Activated CD4-positive, alpha-beta memory T cell treated with anti-CD3 and anti-CD28 coated beads for 36 hours (primary cell): ENCODE results near the gene CCDC142. TPM values are rescaled to one million over a fixed set of nuclear protein-coding genes. Genes with fewer than 3 reads are reported as not detected.
"Not testable (repeated sequence)": the region's sequence is repeated elsewhere in the genome, so short reads cannot be mapped to it uniquely, and the experiment has no call there.

Experiments
- CTCF ChIA-PET: fragments of 350-600 bp; sonication (Branson Sonifier 250); formaldehyde crosslinking; loops from one replicate; lab custom pipeline; 2021; ENCODE audit warnings: antibody characterized with exemption, inconsistent platforms; lab: Charles Lee
- POLR2A ChIA-PET: fragments of 350-600 bp; sonication (Branson Sonifier 250); formaldehyde crosslinking; loops from one replicate; lab custom pipeline; 2021; ENCODE audit warnings: antibody characterized with exemption; lab: Charles Lee
- DNase-seq: peaks from one replicate; pipeline ENCODE4 v3.0.0-alpha.2; 2020
- H3K27ac Mint-ChIP-seq: one replicate; pipeline ENCODE4 v1.8.0; 2021; ENCODE audit warnings: mixed read lengths
- H3K27me3 Mint-ChIP-seq: one replicate; pipeline ENCODE4 v1.8.0; 2021; ENCODE audit warnings: mixed read lengths
- H3K36me3 Mint-ChIP-seq: one replicate; pipeline ENCODE4 v1.8.0; 2021; ENCODE audit warnings: mixed read lengths
- H3K4me1 Mint-ChIP-seq: one replicate; pipeline ENCODE4 v1.8.0; 2021; ENCODE audit warnings: low read depth, mixed read lengths
- H3K4me3 Mint-ChIP-seq: one replicate; pipeline ENCODE4 v1.8.0; 2021; ENCODE audit warnings: mild to moderate bottlenecking, mixed read lengths
- H3K9me3 Mint-ChIP-seq: one replicate; pipeline ENCODE4 v1.8.0; 2021; ENCODE audit warnings: mixed read lengths
- intact Hi-C: fragments of 100-400 bp; cut with micrococcal nuclease; formaldehyde crosslinking; loops from one replicate; pipeline ENCODE4 v1.15.1; 2023
- total RNA-seq, 2 experiments: library from RNA; stranded (reverse); gene quantifications; one replicate each; pipeline ENCODE4 v1.2.3, GENCODE V29; 2021

CCDC142 gene
- total RNA-seq, 2 experiments from 2014 or later, result 10.1 to 10.8 TPM

DNA sequence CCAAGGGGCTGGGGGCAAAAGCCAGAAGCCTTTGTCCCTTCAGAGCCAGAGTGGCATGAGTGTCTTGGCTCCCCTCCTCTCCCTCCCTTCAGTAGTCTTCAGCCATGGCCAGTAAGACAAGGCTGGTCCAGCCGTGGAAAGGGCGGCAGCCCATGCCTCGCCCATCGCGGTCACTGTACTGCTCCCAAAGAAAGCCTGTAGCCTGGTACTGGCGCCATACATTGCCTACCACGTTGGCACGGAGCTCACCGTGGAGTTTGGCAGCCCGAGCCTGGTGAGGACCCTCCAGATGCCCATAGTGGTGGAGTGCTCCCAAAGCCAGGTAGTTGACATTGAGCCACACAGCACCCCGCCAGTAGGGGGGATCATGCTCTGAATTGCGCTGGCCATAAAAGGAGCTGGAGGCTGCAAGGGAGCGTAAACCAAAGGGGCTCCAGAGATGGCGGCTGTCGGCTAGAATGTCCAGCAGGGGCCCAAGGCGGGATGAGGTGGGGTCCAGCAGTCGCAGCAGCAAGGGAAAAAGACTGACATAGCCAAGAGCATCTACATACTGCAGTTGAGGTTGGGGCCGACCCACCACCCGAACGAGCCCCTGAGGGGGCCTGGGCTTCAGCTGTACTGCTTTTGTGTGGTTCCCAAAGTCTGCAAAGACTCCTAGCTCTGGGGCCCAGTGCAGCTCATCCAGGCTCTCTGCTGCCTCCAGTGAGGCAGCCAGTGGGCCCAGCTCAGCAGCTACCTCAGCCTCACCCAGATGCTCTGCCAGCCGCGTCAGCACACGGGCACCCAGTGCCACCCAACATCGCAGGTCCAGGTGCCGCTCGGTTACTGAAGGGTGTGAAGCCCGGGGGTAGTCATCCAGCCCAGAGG lies 21.4 kb downstream of the CCDC142 start:
- peaks cover 2% of the 10 kb centered on the region for H3K27me3 Mint-ChIP-seq
- ChIA-PET POLR2A (no interaction called here), CTCF (interaction anchor here (0.7 kb wide), 1 partner anchor 67 kb away, joined by 3 read pairs; no protein-coding TSS in a partner anchor)
- peak overlapping the region; percentile 38 for H3K27ac Mint-ChIP-seq
- DNase-seq, result no peak
- H3K4me1 Mint-ChIP-seq, result peaks cover 44% of the 10 kb centered on the region
- H3K4me3 Mint-ChIP-seq, result no peak overlapping the region
- peaks cover 19% of the 10 kb centered on the region for H3K36me3 Mint-ChIP-seq
- H3K9me3 Mint-ChIP-seq, result no peaks in the 10 kb centered on the region
- intact Hi-C loops, result no loop called here

DNA sequence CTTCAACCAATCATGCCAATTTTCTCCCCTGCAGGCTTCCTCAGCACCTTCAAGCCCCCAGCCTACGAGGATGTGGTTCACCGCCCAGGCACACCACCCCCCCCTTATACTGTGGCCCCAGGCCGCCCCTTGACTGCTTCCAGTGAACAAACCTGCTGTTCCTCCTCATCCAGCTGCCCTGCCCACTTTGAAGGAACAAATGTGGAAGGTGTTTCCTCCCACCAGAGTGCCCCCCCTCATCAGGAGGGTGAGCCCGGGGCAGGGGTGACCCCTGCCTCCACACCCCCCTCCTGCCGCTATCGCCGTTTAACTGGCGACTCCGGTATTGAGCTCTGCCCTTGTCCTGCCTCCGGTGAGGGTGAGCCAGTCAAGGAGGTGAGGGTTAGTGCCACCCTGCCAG lies 22.6 kb downstream of the CCDC142 start:
- Mint-ChIP-seq H3K4me3 (peak overlapping the region; percentile 87), H3K36me3 (peaks cover 19% of the 10 kb centered on the region), H3K4me1 (peaks cover 54% of the 10 kb centered on the region)
- H3K27me3 Mint-ChIP-seq, CTCF ChIA-PET, DNase-seq, H3K9me3 Mint-ChIP-seq, H3K27ac Mint-ChIP-seq, intact Hi-C loops: not testable (repeated sequence)
- POLR2A ChIA-PET, result interaction anchor here (2.5 to 3.2 kb wide), 2 partner anchors 12 to 21 kb away, joined by 19 to 20 read pairs; partner anchors contain the start of genes CCDC142, MRPL53 and TTC31

DNA sequence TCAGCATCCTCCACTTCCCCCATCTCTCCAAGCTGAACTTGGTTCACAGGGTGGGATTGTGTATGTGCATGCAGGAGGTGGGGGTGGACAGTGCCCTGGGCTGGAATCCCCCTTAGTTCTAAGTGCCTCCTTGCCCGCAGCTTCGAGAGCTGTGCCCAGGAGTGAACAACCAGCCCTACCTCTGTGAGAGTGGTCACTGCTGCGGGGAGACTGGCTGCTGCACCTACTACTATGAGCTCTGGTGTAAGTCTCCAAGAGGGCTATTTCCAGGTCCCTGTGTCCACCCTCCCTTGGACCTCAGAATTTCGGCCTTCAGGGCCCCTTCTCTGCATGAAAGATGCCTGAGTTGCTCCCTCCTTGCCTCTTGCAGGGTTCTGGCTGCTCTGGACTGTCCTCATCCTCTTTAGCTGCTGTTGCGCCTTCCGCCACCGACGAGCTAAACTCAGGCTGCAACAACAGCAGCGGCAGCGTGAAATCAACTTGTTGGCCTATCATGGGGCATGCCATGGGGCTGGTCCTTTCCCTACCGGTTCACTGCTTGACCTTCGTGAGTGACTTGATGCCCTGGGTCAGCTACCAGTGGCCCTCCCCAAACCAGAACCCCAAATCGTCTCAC lies 23.2 kb downstream of the CCDC142 start:
- intact Hi-C loops, result loop anchor here (10.0 kb wide), 1 partner anchor 1225 kb away; the partner anchor contains the start of genes CCT7 and PRADC1
- ChIA-PET POLR2A (interaction anchor here (0.6 to 3.2 kb wide), 7 partner anchors 9 to 71 kb away, joined by 3 to 20 read pairs (median 6); partner anchors contain the start of genes AUP1, CCDC142, DQX1 and HTRA2), CTCF (interaction anchor here (3.2 kb wide), 1 partner anchor 23 kb away, joined by 17 read pairs; the partner anchor contains the start of genes CCDC142 and TTC31)
- not testable (repeated sequence) for DNase-seq, H3K9me3 Mint-ChIP-seq, H3K27me3 Mint-ChIP-seq
- peak overlapping the region; percentile 87 for H3K4me3 Mint-ChIP-seq
- peak overlapping the region; percentile 74 for H3K27ac Mint-ChIP-seq
- H3K36me3 Mint-ChIP-seq, result peaks cover 20% of the 10 kb centered on the region
- H3K4me1 Mint-ChIP-seq, result peaks cover 58% of the 10 kb centered on the region

DNA sequence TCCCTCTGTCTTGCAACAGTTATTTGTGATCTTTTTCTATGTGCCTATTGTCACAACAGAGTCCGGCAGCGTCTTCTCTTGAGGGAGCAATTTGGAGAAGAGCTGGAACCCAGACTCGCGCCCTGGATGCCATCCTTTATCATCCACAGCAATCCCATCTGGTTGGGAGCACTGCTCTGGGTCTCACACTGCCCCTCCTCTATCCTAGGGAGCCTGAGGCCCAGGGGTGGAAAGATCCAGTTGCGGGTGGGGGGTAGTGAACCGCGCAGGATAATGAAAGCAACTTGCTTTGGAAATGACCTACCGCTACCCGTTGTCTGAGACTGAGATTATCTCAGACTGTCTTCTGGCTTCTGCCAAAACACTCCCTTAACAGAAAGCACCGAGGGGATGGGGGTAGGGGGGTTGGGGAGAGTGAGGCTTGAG lies 23.8 kb downstream of the CCDC142 start:
- CTCF ChIA-PET, result interaction anchor here (0.9 to 3.6 kb wide), 6 partner anchors 8 to 72 kb away, joined by 5 to 19 read pairs (median 8); partner anchors contain the start of genes CCDC142, HTRA2, MRPL53 and TTC31
- peaks cover 58% of the 10 kb centered on the region for H3K4me1 Mint-ChIP-seq
- POLR2A ChIA-PET, result interaction anchor here (1.1 to 3.2 kb wide), 7 partner anchors 10 to 72 kb away, joined by 3 to 20 read pairs (median 10); partner anchors contain the start of genes AUP1, C2orf81, CCDC142 and DQX1
- peaks cover 2% of the 10 kb centered on the region for H3K27me3 Mint-ChIP-seq
- peak overlapping the region; percentile 87 for H3K4me3 Mint-ChIP-seq
- H3K9me3 Mint-ChIP-seq, result no peaks in the 10 kb centered on the region
- H3K27ac Mint-ChIP-seq, result peak overlapping the region; percentile 99
- intact Hi-C loops, result loop anchor here (1.0 to 10.0 kb wide), 6 partner anchors 13 to 1224 kb away; partner anchors contain the start of genes AUP1, CCT7, HTRA2 and MRPL53
- H3K36me3 Mint-ChIP-seq, result peaks cover 20% of the 10 kb centered on the region
- DNase-seq, result peak; percentile 46

DNA sequence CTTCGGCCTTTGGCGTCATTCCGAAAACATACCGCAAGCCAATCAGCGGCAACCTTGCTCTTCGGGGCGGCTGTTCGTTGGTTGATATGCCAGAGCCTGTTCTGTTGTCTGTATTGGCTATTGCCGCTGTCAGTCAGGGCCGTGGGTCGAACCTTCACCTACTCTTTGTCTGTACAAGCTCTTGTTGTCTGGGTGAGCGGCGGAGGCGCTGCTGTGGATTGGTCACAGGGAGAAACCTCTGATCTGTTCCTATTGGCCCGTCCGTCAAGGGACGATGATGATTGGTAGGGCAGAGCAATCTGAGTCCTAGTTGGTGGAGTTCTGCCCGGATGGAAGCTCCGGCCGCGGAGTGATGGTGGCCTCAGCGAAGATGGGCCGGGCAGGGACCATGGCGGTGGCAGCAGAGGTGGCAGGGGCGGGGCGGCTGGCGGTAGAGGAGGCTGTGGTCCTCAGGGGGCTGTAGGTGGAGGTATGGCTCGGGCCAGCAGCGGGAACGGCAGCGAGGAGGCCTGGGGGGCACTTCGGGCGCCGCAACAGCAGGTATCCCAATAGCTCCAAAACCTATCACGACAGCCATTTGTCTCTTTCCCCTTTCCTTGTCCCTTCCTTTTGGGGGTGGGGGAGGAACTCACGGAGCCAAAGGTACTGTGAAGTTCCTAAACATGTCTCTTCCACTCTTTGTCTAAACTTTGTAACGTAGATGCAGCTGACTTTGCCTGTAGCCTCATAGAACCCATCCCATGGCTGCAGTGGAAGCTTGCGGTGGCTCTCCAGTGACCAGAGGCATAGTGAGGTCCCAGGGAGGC lies 24.5 kb downstream of the CCDC142 start, which contains the start of gene WBP1:
TSS of gene WBP1 (plus strand) at position 307 of the 806 bp plus-strand sequence. CDS start at position 472, 165 bp downstream.
- POLR2A ChIA-PET, result interaction anchor here (0.9 to 3.2 kb wide), 8 partner anchors 10 to 254 kb away, joined by 3 to 20 read pairs (median 8); partner anchors contain the start of genes AUP1, C2orf81, CCDC142 and DQX1
- CTCF ChIA-PET, result interaction anchor here (0.9 to 3.6 kb wide), 6 partner anchors 8 to 73 kb away, joined by 5 to 19 read pairs (median 8); partner anchors contain the start of genes CCDC142, HTRA2, MRPL53 and TTC31
- Mint-ChIP-seq H3K27me3 (peaks cover 2% of the 10 kb centered on the region), H3K9me3 (no peaks in the 10 kb centered on the region), H3K4me1 (peaks cover 55% of the 10 kb centered on the region), H3K36me3 (peaks cover 20% of the 10 kb centered on the region), H3K4me3 (peak within 1 kb of the TSS; percentile 87), H3K27ac (peak within 1 kb of the TSS; percentile 99)
- intact Hi-C loops, result loop anchor here (1.0 to 10.0 kb wide), 6 partner anchors 14 to 1224 kb away; partner anchors contain the start of genes AUP1, CCT7, HTRA2 and MRPL53
- peak; percentile 100 for DNase-seq

DNA sequence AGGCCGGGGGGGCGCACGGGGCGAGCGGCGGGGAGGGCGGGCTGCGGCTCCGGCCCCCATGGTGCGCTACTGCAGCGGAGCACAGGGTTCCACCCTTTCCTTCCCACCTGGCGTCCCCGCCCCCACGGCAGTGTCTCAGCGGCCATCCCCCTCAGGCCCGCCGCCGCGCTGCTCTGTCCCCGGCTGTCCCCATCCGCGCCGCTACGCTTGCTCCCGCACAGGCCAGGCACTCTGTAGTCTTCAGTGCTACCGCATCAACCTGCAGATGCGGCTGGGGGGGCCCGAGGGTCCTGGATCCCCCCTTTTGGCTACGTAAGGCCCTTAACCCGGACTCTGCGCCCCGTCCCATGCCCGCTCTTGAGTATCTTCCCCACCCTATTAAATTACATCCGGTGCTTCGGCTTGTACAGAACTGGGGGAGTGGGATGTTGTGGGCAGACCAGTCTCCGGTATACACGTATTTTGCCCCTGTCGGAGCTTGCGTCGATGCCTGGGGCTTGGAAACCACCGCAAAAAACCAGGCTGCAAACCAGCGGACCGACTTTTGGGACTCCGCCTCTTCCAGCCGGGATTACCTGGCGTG lies 25.2 kb downstream of the CCDC142 start:
- POLR2A ChIA-PET, result interaction anchor here (0.9 to 3.2 kb wide), 6 partner anchors 14 to 253 kb away, joined by 3 to 20 read pairs (median 12); partner anchors contain the start of genes AUP1, C2orf81, CCDC142 and HTRA2
- CTCF ChIA-PET, result interaction anchor here (0.9 to 3.6 kb wide), 4 partner anchors 9 to 74 kb away, joined by 5 to 19 read pairs (median 14); partner anchors contain the start of genes CCDC142, HTRA2 and TTC31
- peak; percentile 89 for DNase-seq
- intact Hi-C loops, result loop anchor here (1.0 to 10.0 kb wide), 7 partner anchors 8 to 1223 kb away; partner anchors contain the start of genes AUP1, CCT7, HTRA2 and MOGS
- H3K36me3 Mint-ChIP-seq, result peaks cover 13% of the 10 kb centered on the region
- peak overlapping the region; percentile 99 for H3K27ac Mint-ChIP-seq
- H3K9me3 Mint-ChIP-seq, result no peaks in the 10 kb centered on the region
- H3K4me1 Mint-ChIP-seq, result peaks cover 55% of the 10 kb centered on the region
- peaks cover 2% of the 10 kb centered on the region for H3K27me3 Mint-ChIP-seq
- peak overlapping the region; percentile 87 for H3K4me3 Mint-ChIP-seq

DNA sequence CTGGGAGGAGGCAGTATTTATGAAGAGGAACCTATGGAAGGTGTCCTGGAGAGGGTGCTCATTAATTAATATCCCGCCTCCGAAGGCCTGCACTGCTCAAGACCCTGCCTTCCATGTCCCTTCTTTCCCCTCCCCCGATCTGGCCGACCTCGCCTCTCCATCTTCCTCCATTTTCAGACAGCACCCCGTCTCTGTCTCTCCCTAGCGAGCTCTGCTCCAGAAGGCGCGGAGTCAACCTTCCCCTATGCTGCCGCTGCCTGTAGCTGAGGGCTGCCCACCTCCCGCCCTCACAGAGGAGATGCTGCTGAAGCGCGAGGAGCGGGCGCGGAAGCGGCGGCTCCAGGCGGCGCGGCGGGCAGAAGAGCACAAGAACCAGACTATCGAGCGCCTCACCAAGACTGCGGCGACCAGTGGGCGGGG lies 25.7 kb downstream of the CCDC142 start:
- H3K4me3 Mint-ChIP-seq, result peak overlapping the region; percentile 87
- peak overlapping the region; percentile 99 for H3K27ac Mint-ChIP-seq
- peaks cover 13% of the 10 kb centered on the region for H3K36me3 Mint-ChIP-seq
- DNase-seq, result no peak
- intact Hi-C loops, result loop anchor here (1.0 to 10.0 kb wide), 2 partner anchors 8 to 1222 kb away; partner anchors contain the start of genes CCT7, MOGS and PRADC1
- peaks cover 2% of the 10 kb centered on the region for H3K27me3 Mint-ChIP-seq
- peaks cover 58% of the 10 kb centered on the region for H3K4me1 Mint-ChIP-seq
- H3K9me3 Mint-ChIP-seq, result no peaks in the 10 kb centered on the region
- ChIA-PET CTCF (interaction anchor here (0.7 to 3.6 kb wide), 4 partner anchors 14 to 207 kb away, joined by 4 to 19 read pairs (median 14); partner anchors contain the start of genes CCDC142, HTRA2 and TTC31), POLR2A (interaction anchor here (0.9 to 3.0 kb wide), 4 partner anchors 25 to 253 kb away, joined by 3 to 11 read pairs (median 7); partner anchors contain the start of genes AUP1, C2orf81, HTRA2 and WDR54)

DNA sequence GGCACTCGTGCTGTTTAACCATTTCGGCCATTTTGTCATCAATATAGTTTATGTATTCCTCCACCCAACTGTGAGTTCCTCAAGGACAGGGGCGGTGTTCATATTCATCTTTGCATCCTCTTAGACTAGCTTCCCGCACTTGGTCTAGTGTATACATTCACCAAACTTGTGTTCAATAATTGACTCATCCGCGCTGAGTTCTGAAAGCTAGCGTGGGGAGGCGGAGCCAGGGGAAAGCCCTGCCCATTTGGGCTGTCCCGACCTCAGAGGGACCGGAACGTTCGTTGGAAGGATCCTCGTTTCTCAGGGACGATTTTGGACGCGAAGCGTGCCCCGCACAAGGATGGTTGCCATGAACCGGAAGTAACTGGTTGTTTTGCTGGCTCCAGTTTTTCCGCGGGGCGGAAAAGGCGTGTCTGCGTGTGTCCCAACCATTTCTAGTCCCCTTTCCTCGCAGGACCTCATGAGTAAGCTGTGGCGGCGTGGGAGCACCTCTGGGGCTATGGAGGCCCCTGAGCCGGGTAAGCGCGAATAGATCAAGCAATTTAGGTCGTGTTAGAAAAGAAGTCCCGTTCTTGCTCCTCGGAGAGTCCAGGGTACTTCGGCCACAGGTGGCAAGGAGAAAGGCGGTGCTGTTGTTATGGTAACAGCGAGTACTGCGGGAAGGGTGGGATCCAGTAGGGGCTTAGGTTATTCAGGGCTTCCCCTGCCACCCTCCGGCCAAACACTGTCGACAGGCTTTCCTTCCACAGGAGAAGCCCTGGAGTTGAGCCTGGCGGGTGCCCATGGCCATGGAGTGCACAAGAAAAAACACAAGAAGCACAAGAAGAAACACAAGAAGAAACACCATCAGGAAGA lies 27.9 kb downstream of the CCDC142 start, which contains the start of gene INO80B:
TSS of gene INO80B (plus strand) at position 434 of the 858 bp plus-strand sequence. CDS start at position 464, 30 bp downstream.
- peaks cover 2% of the 10 kb centered on the region for H3K27me3 Mint-ChIP-seq
- peaks cover 53% of the 10 kb centered on the region for H3K4me1 Mint-ChIP-seq
- peak; percentile 99 for DNase-seq
- peaks cover 7% of the 10 kb centered on the region for H3K36me3 Mint-ChIP-seq
- no peaks in the 10 kb centered on the region for H3K9me3 Mint-ChIP-seq
- CTCF ChIA-PET, result interaction anchor here (0.8 to 2.7 kb wide), 12 partner anchors 10 to 276 kb away, joined by 3 to 25 read pairs (median 4); partner anchors contain the start of genes AUP1, C2orf81, CCDC142 and HTRA2
- H3K4me3 Mint-ChIP-seq, result peak within 1 kb of the TSS; percentile 87
- intact Hi-C loops, result loop anchor here (1.0 to 10.0 kb wide), 9 partner anchors 15 to 1220 kb away; partner anchors contain the start of genes AUP1, C2orf81, CCT7 and HTRA2
- POLR2A ChIA-PET, result interaction anchor here (0.5 to 3.0 kb wide), 8 partner anchors 12 to 133 kb away, joined by 3 to 11 read pairs (median 6); partner anchors contain the start of genes AUP1, C2orf81, CCDC142 and HTRA2
- H3K27ac Mint-ChIP-seq, result peak within 1 kb of the TSS; percentile 99
